IMR-90 (cell line): ENCODE data around the gene DNAH6. TPM values are rescaled to one million over a fixed set of nuclear protein-coding genes. Genes with fewer than 3 reads are reported as not detected.

Source experiments
- ATAC-seq: fragments of 200-7000 bp; cut with Tn5 transposase; 2 replicates; pipeline ENCODE4 v1.9.1; 2020; ENCODE audit warnings: low read depth, mild to moderate bottlenecking, moderate library complexity
- BruUV-seq: library from RNA; stranded (reverse); fragments of 400-500 nt; replicated peaks from 2 replicates; lab custom pipeline; 2021; lab: Mats Ljungman, UMichigan
- CTCF ChIA-PET: fragments of 300-600 bp; formaldehyde crosslinking; extraction: SDS; loops from one replicate; lab custom pipeline; 2021; ENCODE audit warnings: antibody characterized with exemption; lab: Yijun Ruan, JAX
- POLR2A ChIA-PET: fragments of 300-600 bp; sonication (Branson Sonifier 250); formaldehyde crosslinking; loops from one replicate; lab custom pipeline; 2022; ENCODE audit warnings: antibody characterized with exemption; ENCODE audit not compliant: unreplicated experiment; lab: Charles Lee
- DNase-seq: peaks from one replicate; pipeline ENCODE4 v3.0.0; 2013
- H2AFZ ChIP-seq: replicated peaks from 2 replicates; pipeline ENCODE3; 2013; ENCODE audit warnings: low read length, mild to moderate bottlenecking; ENCODE audit not compliant: poor library complexity
- H2AK5ac ChIP-seq: 2 replicates; pipeline ENCODE4 v1.6.1; 2013; ENCODE audit warnings: low read depth, low read length, inconsistent platforms
- H2AK9ac ChIP-seq: replicated peaks from 2 replicates; pipeline ENCODE3; 2013; ENCODE audit warnings: mild to moderate bottlenecking, low read depth, low read length, moderate library complexity; ENCODE audit not compliant: poor library complexity
- H2BK120ac ChIP-seq: 2 replicates; pipeline ENCODE4 v1.6.1; 2013; ENCODE audit warnings: low read depth, low read length, inconsistent platforms
- H2BK15ac ChIP-seq: 3 replicates; pipeline ENCODE4 v1.6.1; 2013; ENCODE audit warnings: low read depth, low read length, inconsistent platforms
- H2BK20ac ChIP-seq: 2 replicates; pipeline ENCODE4 v1.6.1; 2013; ENCODE audit warnings: low read depth, mild to moderate bottlenecking, inconsistent platforms, low read length, moderate library complexity
- H2BK5ac ChIP-seq: 2 replicates; pipeline ENCODE4 v1.6.1; 2013; ENCODE audit warnings: mild to moderate bottlenecking, low read depth, low read length, inconsistent platforms; ENCODE audit not compliant: poor library complexity, severe bottlenecking
- H3K14ac ChIP-seq: replicated peaks from 2 replicates; pipeline ENCODE4 v1.6.1; 2013; ENCODE audit warnings: low read depth, low read length, inconsistent platforms
- H3K18ac ChIP-seq: 2 replicates; pipeline ENCODE4 v1.6.1; 2013; ENCODE audit warnings: low read depth, low read length, control low read depth
- H3K23ac ChIP-seq: 2 replicates; pipeline ENCODE4 v1.6.1; 2013; ENCODE audit warnings: low read depth, low read length, inconsistent platforms
- H3K27ac ChIP-seq: 2 replicates; pipeline ENCODE4 v1.5.1; 2013; ENCODE audit warnings: mild to moderate bottlenecking, control low read depth, low read length; ENCODE audit not compliant: insufficient read depth
- H3K27me3 ChIP-seq: 2 replicates; pipeline ENCODE4 v1.6.1; 2013; ENCODE audit warnings: low read length; ENCODE audit not compliant: control insufficient read depth, insufficient read depth
- H3K36me3 ChIP-seq: 2 replicates; pipeline ENCODE4 v1.6.1; 2013; ENCODE audit warnings: low read length, mixed read lengths; ENCODE audit not compliant: control insufficient read depth, insufficient read depth
- H3K4ac ChIP-seq: 2 replicates; pipeline ENCODE4 v1.6.1; 2013; ENCODE audit warnings: low read depth, low read length, inconsistent platforms
- H3K4me1 ChIP-seq: 2 replicates; pipeline ENCODE4 v1.6.1; 2013; ENCODE audit warnings: low read length, mixed read lengths; ENCODE audit not compliant: control insufficient read depth, insufficient read depth
- H3K4me2 ChIP-seq: 2 replicates; pipeline ENCODE4 v1.6.1; 2013; ENCODE audit warnings: low read depth, mild to moderate bottlenecking, control low read depth, low read length, moderate library complexity
- H3K4me3 ChIP-seq: 2 replicates; pipeline ENCODE4 v1.5.1; 2013; ENCODE audit warnings: low read depth, mild to moderate bottlenecking, control low read depth, low read length, moderate library complexity; ENCODE audit not compliant: insufficient read depth
- H3K56ac ChIP-seq: 2 replicates; pipeline ENCODE4 v1.6.1; 2013; ENCODE audit warnings: low read length, inconsistent platforms; ENCODE audit not compliant: insufficient read depth; ENCODE audit errors: extremely low read depth
- H3K79me1 ChIP-seq, 2 experiments: 2 replicates each; pipeline ENCODE4 v1.6.1; 2013; ENCODE audit warnings: low read length in 2 of 2, inconsistent platforms in 1 of 2, low read depth in 1 of 2
- H3K9ac ChIP-seq: 2 replicates; pipeline ENCODE4 v1.6.1; 2013; ENCODE audit warnings: low read depth, low read length, control low read depth
- H3K9me1 ChIP-seq: 2 replicates; pipeline ENCODE4 v1.6.1; 2013; ENCODE audit warnings: low read length, inconsistent platforms; ENCODE audit not compliant: insufficient read depth
- H3K9me3 ChIP-seq: 2 replicates; pipeline ENCODE4 v1.6.1; 2013; ENCODE audit warnings: low read length; ENCODE audit not compliant: control insufficient read depth, insufficient read depth
- H4K20me1 ChIP-seq: 2 replicates; pipeline ENCODE4 v1.6.1; 2013; ENCODE audit warnings: low read length, inconsistent platforms; ENCODE audit not compliant: insufficient read depth
- H4K5ac ChIP-seq: 2 replicates; pipeline ENCODE4 v1.6.1; 2013; ENCODE audit warnings: mild to moderate bottlenecking, low read depth, low read length, control low read depth
- H4K8ac ChIP-seq, 2 experiments: 2 replicates each; pipeline ENCODE4 v1.6.1; 2013; ENCODE audit warnings: low read depth in 2 of 2, low read length in 2 of 2, control low read depth in 1 of 2, inconsistent platforms in 1 of 2
- H4K91ac ChIP-seq: 2 replicates; pipeline ENCODE4 v1.6.1; 2013; ENCODE audit warnings: low read depth, low read length, inconsistent platforms; ENCODE audit not compliant: insufficient read depth
- MAFK ChIP-seq: IDR thresholded peaks from 2 replicates; pipeline ENCODE4 v1.6.1; 2012; ENCODE audit warnings: low read depth, low read length, improper control_type of control experiment
- RAD21 ChIP-seq: IDR thresholded peaks from 2 replicates; pipeline ENCODE4 v1.6.1; 2012; ENCODE audit warnings: low read length, improper control_type of control experiment
- WGBS, 2 experiments: methylation state at CpG; one replicate each; pipeline versions ENCODE4 v1.1.5 to v1.1.7; 2013; ENCODE audit warnings: missing lambda C conversion rate in 2 of 2; ENCODE audit not compliant: insufficient read length in 1 of 2; ENCODE audit errors: extremely low coverage in 2 of 2; 5-methylcytosine and 5-hydroxymethylcytosine counted together
- dilution Hi-C: fragments of 300-500 bp; cut with HindIII; formaldehyde crosslinking; loops from one replicate; pipeline ENCODE4 v1.14.3; 2018; ENCODE audit warnings: low sequenced_read_pairs; ENCODE audit not compliant: unreplicated experiment
- in situ Hi-C: fragments of 300-500 bp; cut with MboI; formaldehyde crosslinking; loops from 3 replicates; pipeline ENCODE4 v1.14.3; 2019; ENCODE audit warnings: low sequenced_read_pairs, inconsistent platforms, mixed read lengths
- intact Hi-C: fragments of 100-400 bp; cut with micrococcal nuclease; formaldehyde crosslinking; loops from 2 replicates; pipeline ENCODE4 v1.10.0; 2022
- polyA plus RNA-seq, 3 experiments: library from polyadenylated mRNA; depleted of rRNA; stranded (reverse); fragments of >200 nt; gene quantifications; 2 replicates each; pipeline ENCODE4 v1.2.3, GENCODE V29; 2012; ENCODE audit warnings: low replicate concordance in 1 of 3
- total RNA-seq: library from RNA; depleted of rRNA; stranded (reverse); fragments of >200 nt; gene quantifications from 2 replicates; pipeline ENCODE4 v1.2.3, GENCODE V29; 2012

The DNAH6 gene
- total and polyA plus RNA-seq, 2 of the 4 experiments (the other 2 are of a cell fraction) = under 0.01 to 0.07 TPM

DNA sequence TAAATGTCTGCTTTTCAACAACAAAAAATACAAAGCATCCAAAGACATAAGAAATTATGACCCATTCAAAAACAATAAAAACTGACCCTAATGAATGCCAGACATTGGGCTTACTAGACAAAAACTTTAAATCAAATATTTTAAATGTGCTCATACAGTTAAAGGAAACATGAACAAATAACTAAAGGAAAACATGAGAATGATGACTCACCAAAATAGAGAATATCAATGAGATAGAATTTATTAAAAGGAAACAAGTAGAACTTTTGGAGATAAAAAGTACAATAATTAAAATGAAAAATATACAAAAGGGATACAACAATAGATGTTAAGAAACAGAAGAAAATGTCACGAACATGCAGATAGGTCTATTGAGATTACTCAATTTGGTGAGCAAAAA is 254.0 kb downstream of the DNAH6 start:
- no peaks in the 10 kb centered on the region for H3K79me1 ChIP-seq
- 0 out of 2 replicates have a peak, but pooled peaks have one; percentile 5 for TF ChIP-seq MAFK
- TF ChIP-seq RAD21 = no peak
- no peak overlapping the region for H3K18ac ChIP-seq
- no peak overlapping the region for H2AK5ac ChIP-seq
- no peak overlapping the region for H3K9ac ChIP-seq
- intact Hi-C loops (no loop called here), in situ Hi-C loops (no loop called here), dilution Hi-C loops (no loop called here)
- no peak overlapping the region for H3K56ac ChIP-seq
- 0 out of 2 replicates have a peak, but pooled peaks cover 2% of the 10 kb centered on the region for H3K9me3 ChIP-seq
- H4K8ac ChIP-seq = no peak overlapping the region
- BruUV-seq = no TSS peak
- H3K4me1 ChIP-seq = no peaks in the 10 kb centered on the region
- H3K4me2 ChIP-seq = no peak overlapping the region
- no peaks in the 10 kb centered on the region for H3K9me1 ChIP-seq
- no peak overlapping the region for H2AK9ac ChIP-seq
- ATAC-seq (no peak), DNase-seq (no peak)
- H2BK20ac ChIP-seq = no peak overlapping the region
- no peak overlapping the region for H2BK120ac ChIP-seq
- no CpG with 5 or more reads among the region's 1 CpG for WGBS, 2 experiments
- no peak overlapping the region for H3K4me3 ChIP-seq
- H3K14ac ChIP-seq = no peak overlapping the region
- H3K23ac ChIP-seq = no peak overlapping the region
- no peak overlapping the region for H4K91ac ChIP-seq
- no peak overlapping the region for H2BK15ac ChIP-seq
- POLR2A ChIA-PET = no interaction called here
- no peak overlapping the region for H3K4ac ChIP-seq
- no peaks in the 10 kb centered on the region for H3K36me3 ChIP-seq
- no peaks in the 10 kb centered on the region; the same call in 1 of the 2 replicates for H3K27me3 ChIP-seq
- H4K5ac ChIP-seq = no peak overlapping the region
- CTCF ChIA-PET = no interaction called here
- H2BK5ac ChIP-seq = no peak overlapping the region
- H2AFZ ChIP-seq = no peak overlapping the region
- H3K27ac ChIP-seq = no peak overlapping the region
- no peaks in the 10 kb centered on the region for H4K20me1 ChIP-seq
